ENCODE data around the gene IGFBP3. TPM values are rescaled to one million over a fixed set of nuclear protein-coding genes. Genes with fewer than 3 reads are reported as not detected.

Gene IGFBP3
- total and polyA plus RNA-seq, 9 of the 15 experiments (the other 6 are each of a cell fraction or from before 2014, with no cell fraction given) = 0.08 to 0.22 (median 0.10) TPM; not detected in 5

DNA sequence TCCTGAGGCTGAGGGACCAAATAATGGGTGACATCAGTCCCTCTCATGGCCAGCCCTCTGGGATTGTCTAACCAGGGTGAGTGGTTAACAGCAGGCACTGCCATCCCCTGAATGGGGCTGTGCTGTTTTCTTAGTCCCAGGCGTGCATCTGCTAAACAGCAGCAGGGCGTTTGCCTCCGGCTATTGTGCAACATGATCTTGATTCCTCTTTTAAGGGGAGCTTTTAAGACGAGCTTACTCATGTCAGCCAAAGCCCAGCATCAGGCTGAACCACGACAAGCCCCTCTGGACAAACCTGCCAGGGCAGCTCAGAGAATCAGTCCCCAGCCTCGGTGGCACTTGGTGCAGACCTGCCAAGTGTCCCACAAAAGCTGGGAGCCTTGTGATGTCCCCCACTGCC, 16.2 kb upstream of the IGFBP3 start:
- intact Hi-C loops (cut with micrococcal nuclease) = no loop called here
- Histone ChIP-seq H3K79me2 (ENCODE audit: control insufficient read depth, insufficient read depth, low read length) (no peaks in the 10 kb centered on the region), H3K27me3 (ENCODE audit: control insufficient read depth in 2 of 2, insufficient read depth in 2 of 2, low read length in 2 of 2) (no peaks in the 10 kb centered on the region), H3K4me3 (no peak overlapping the region), H3K9me3 (replicated peaks; ENCODE audit: control insufficient read depth, insufficient read depth, low read depth, low read length) (no peaks in the 10 kb centered on the region), H3K36me3 (ENCODE audit: control insufficient read depth, insufficient read depth, low read length) (no peaks in the 10 kb centered on the region), H2AFZ (ENCODE audit: low read depth, low read length) (no peak overlapping the region), H3K9me1 (ENCODE audit: control insufficient read depth, insufficient read depth, low read length) (no peaks in the 10 kb centered on the region), H4K20me1 (replicated peaks; ENCODE audit: control insufficient read depth, insufficient read depth, low read length) (no peaks in the 10 kb centered on the region), H3K4me2 (ENCODE audit: insufficient read depth, low read length) (no peak overlapping the region), H3K27ac (ENCODE audit: extremely low read depth, low read depth, low read length) (no peak overlapping the region), H3K4me1 (replicated peaks in 1 of 2; ENCODE audit: control insufficient read depth in 2 of 2, insufficient read depth in 2 of 2, low read length in 2 of 2) (no peaks in the 10 kb centered on the region), H3K9ac (ENCODE audit: insufficient read depth in 1 of 2, low read depth in 2 of 2, low read length in 2 of 2) (no peak overlapping the region)
- CTCF ChIA-PET (ENCODE audit: low intra/inter-chr PET ratio) = no interaction called here
- WGBS (ENCODE audit: insufficient coverage, low coverage, missing lambda C conversion rate) = 0% methylated on average over 6 of the region's 6 CpGs
- TF ChIP-seq KLF16 (IDR thresholded peaks at IDR 0.05) (no peak), BCL6 (CRISPR knock-in tag; IDR thresholded peaks at IDR 0.05) (no peak), ZNF707 (CRISPR knock-in tag; conservative IDR thresholded peaks at IDR 0.05) (no peak), TCF3 (CRISPR knock-in tag; IDR thresholded peaks at IDR 0.05) (no peak), PPARD (CRISPR knock-in tag; IDR thresholded peaks at IDR 0.05) (no peak), ZNF232 (CRISPR knock-in tag; IDR thresholded peaks at IDR 0.05) (no peak), COPS2 (conservative IDR thresholded peaks at IDR 0.05) (no peak), KLF6 (CRISPR knock-in tag; IDR thresholded peaks at IDR 0.05; ENCODE audit: borderline replicate concordance) (no peak), KDM5B (IDR thresholded peaks at IDR 0.05; ENCODE audit: insufficient replicate concordance, low read depth, low read length) (no peak), PTRF (tag; IDR thresholded peaks at IDR 0.05) (no peak), CBX1 (IDR thresholded peaks at IDR 0.05; ENCODE audit: low read depth) (no peak), SREBF2 (CRISPR knock-in tag; IDR thresholded peaks at IDR 0.05) (no peak), SMAD4 (CRISPR knock-in tag; conservative IDR thresholded peaks at IDR 0.05) (no peak)
- TF ChIP-seq, protein P1, sequence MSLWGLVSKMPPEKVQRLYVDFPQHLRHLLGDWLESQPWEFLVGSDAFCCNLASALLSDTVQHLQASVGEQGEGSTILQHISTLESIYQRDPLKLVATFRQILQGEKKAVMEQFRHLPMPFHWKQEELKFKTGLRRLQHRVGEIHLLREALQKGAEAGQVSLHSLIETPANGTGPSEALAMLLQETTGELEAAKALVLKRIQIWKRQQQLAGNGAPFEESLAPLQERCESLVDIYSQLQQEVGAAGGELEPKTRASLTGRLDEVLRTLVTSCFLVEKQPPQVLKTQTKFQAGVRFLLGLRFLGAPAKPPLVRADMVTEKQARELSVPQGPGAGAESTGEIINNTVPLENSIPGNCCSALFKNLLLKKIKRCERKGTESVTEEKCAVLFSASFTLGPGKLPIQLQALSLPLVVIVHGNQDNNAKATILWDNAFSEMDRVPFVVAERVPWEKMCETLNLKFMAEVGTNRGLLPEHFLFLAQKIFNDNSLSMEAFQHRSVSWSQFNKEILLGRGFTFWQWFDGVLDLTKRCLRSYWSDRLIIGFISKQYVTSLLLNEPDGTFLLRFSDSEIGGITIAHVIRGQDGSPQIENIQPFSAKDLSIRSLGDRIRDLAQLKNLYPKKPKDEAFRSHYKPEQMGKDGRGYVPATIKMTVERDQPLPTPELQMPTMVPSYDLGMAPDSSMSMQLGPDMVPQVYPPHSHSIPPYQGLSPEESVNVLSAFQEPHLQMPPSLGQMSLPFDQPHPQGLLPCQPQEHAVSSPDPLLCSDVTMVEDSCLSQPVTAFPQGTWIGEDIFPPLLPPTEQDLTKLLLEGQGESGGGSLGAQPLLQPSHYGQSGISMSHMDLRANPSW (CRISPR knock-in tag; IDR thresholded peaks at IDR 0.05) = no peak
- TF ChIP-seq, protein P2, sequence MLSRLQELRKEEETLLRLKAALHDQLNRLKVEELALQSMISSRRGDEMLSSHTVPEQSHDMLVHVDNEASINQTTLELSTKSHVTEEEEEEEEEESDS (CRISPR knock-in tag; IDR thresholded peaks at IDR 0.05) = no peak
- ATAC-seq (no peak), DNase-seq (ENCODE audit: extremely low read depth in 1 of 4, low spot score in 3 of 4) (no peak), FAIRE-seq (no peak)
- POLR2A ChIA-PET = no interaction called here
- in situ Hi-C loops (cut with MboI) = no loop called here
- no TSS peak for BruUV-seq (replicated peaks)
